Measurements from ENCODE around the gene SLC1A1.
"Not testable (repeated sequence)": the region's sequence is repeated elsewhere in the genome, so short reads cannot be mapped to it uniquely, and the experiment has no call there.

SLC1A1 gene

GRCh38 chr9:4579001-4579400 lies 88.7 kb downstream of the SLC1A1 start:
- DNase-seq (ENCODE audit: low spot score), result no peak

GRCh38 chr9:4581035-4581760 lies 90.9 kb downstream of the SLC1A1 start:
- no peak for DNase-seq (ENCODE audit: low spot score)

DNA sequence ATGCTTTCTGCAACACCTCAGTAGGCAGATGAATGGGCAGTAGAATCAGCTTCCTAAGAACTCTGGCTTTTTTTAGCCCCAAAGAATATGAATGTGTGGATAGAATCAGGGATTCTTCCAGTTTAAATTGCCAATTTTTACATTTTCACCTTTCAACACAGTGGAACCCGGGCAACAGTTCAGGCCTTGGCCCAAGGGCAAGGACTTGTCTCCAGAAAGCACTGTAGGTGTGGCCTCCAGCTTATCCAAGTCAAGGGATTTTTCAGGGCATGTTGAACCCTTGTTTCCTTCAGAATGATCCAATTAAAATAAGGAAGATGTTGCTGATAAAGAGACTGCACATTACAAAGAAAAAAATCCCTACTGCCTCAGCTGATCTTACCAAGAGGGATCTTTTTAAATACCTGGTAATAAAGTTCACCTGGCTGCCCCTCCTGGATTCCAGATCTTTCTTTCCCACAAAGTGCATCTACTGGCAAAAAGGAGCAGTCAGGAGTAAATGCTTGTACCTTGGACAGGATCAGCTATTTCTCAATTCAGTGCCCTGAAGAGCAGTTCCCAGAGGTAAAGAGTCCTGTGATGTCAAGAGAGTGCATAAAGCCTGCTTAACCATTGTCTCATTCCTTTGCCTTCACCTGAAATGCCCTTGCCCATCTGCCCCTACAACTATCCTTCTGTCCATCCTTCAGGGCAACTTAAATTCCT lies 91.7 kb downstream of the SLC1A1 start:
- DNase-seq (ENCODE audit: low spot score), result no peak

DNA sequence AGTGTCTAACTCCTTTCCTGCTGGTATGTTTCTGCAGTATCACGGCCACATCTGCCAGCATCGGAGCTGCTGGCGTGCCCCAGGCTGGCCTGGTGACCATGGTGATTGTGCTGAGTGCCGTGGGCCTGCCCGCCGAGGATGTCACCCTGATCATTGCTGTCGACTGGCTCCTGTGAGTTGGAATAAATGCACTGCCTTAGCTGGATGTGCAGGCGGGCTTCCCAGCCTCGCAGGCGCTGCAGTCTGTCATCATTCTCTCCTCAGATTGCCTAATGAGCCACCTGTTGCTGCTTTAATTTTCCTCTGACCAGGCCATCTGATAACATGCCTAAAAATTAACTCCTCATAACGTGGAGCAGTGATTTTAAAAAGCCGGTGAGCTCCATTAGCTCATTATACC lies 92.7 kb downstream of the SLC1A1 start:
- no peak for DNase-seq (ENCODE audit: low spot score)

- DNase-seq (ENCODE audit: low spot score), result no peak
These were observed 94.4 kb downstream of the SLC1A1 start for GRCh38 chr9:4584636-4585035.

DNA sequence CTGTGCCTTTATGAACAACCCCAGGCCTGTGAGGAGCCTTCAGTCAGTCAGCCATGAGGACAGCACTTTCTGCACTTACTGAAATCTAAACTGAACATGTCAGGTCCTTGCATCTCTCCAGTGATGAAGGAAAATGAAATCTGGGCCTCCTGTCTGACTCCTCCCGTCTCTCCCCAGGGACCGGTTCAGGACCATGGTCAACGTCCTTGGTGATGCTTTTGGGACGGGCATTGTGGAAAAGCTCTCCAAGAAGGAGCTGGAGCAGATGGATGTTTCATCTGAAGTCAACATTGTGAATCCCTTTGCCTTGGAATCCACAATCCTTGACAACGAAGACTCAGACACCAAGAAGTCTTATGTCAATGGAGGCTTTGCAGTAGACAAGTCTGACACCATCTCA lies 94.9 kb downstream of the SLC1A1 start:
- DNase-seq (ENCODE audit: low spot score), result no peak

DNA sequence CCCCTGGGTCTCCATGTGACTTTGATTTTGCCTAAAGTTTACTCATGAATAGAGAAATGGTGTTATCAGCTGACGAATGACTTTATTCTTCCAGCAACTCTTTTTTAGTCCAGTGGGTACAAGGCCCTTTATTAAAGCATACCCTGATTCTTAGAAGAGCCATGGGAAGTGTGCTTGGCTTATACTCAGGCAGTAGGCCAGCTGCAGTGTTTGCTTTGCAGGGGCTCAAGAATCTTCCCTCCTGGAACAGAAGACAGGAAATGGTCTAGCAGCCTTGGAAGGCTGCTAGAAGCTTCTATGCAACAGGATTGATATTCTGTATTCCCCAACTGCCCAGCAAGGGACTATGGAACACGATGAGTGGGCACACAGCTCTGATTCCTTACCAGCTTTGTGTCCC lies 98.5 kb downstream of the SLC1A1 start:
- DNase-seq (ENCODE audit: low spot score), result no peak

DNA sequence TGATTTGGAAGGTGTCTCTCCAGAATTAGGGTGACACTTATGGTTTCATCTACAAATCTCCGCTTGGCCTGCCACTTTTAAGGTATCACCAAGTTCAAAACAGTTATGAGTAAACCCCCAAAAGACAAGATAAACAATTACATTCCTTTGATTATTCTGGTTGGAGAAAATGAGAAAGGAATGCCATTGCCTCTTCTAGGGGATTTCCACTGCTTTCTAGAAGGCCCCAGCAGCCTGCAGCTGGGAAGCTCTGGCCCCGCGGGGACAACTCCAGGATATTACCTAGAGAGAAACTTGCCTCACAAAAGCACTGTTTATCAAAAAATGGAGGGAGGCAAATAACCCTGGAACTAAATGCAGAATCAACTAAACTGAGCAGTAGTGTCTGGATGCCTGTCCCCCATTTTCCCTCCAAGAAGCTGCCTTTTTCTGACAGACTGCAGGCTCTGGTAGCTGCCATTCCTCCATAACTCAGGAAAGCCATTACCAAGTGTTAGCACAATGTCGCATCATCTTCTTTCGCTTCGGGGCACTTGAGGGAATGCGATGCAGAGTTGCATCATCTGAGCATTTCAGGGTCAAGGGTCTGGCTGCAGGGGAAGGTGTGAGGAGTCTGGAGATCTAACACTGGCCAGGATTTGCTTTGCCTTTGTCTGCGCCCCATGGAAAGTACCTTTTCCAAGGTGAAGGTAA lies 100.3 kb downstream of the SLC1A1 start:
- no peak for DNase-seq (ENCODE audit: low spot score)

DNA sequence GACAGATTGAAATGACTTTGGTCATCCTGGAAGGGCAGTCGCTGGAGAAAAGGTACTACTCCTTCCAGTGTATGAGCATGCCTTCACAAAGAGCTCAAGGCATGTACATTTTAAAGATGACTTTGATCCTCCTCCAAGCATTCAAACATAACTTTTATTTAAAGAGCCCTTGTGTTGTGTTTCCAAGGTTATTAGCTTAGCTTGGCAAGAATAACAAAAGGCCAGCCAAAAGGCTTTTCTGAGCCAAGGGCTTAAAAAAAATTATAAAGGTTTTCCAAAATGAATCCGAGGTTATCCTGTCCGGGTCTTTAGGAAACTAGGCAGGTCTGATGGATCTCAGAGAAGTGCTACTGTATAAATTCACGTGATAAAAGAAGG lies 100.8 kb downstream of the SLC1A1 start:
- no peak for DNase-seq (ENCODE audit: low spot score)

GRCh38 chr9:4592295-4592694 lies 102.0 kb downstream of the SLC1A1 start:
- DNase-seq (ENCODE audit: low spot score), result no peak

DNA sequence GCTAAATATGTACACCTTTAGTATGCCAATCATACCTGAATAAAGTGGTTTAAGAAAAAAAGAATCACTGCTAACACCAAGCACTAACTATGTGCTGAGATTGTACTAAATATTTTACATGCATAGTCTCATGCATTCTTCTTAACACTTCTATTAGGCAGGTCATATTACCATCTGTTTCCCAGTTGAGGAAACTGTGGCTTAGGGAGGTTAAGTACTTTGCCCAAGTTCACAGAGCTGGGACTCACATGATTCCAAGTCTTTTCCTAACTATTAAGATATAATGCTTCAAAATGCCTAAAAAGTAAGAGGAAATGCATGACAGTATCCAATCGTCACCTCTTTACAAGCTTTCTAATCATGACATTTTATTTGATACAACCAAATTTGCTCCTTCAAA lies 102.6 kb downstream of the SLC1A1 start:
- no peak for DNase-seq (ENCODE audit: low spot score)

- no peak for DNase-seq (ENCODE audit: low spot score)
These were observed 104.3 kb downstream of the SLC1A1 start for GRCh38 chr9:4594545-4594944.

DNA sequence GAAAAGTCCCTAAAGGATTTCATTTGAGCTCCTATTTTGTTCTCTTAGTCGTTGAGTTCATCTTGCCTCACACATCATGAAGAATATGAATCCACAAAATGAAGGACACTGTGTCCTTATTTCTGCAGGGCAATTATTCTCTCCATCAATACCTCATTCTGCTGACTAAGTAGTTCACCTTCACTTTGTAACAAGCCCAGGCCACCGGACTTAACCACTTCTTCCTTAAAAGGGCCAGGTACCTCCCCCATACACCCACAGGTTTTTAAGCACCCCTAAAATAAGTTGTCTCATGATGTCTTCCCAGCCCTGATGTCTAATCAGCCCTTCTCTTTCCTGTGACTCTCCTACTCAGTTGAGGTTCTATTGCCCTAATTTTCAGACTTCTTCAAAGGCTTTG lies 104.7 kb downstream of the SLC1A1 start:
- DNase-seq (ENCODE audit: low spot score), result no peak

DNA sequence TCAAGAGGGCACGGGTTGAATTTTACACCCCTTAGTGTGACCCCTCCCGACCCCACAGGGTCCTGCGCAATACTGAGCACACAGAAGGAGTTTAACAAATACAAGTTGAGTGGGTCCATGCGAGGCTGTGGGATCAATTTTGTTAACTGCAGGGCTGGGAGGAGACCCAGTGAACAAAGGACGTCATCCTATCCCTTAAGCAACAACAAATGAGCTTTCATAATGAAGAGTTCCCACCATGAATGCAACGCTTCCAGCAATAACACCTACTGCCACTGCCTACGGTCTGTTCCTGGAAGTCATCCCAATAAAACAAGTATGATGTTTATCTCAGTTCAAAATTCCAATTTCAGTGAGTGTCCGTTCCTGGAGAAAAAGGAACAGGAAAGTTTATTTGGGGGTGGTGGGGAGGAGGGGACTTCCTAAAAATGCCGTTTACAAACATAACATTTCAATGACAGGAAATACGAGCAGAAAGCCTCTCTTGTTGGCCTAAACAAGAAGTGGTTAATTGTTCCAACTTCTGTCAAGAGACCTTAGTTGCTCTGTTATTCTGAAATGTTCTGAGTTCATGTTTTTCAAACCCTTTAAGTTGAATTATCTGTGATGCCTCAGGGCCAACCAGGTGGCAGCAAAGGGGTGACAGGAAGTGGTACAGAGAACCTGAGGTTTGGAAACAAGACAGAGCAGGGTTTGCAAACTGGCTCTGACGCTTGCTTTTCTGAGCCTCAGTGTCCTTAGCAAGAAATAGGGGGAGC lies 106.1 kb downstream of the SLC1A1 start:
- peak; percentile 39 for DNase-seq (ENCODE audit: low spot score)

DNA sequence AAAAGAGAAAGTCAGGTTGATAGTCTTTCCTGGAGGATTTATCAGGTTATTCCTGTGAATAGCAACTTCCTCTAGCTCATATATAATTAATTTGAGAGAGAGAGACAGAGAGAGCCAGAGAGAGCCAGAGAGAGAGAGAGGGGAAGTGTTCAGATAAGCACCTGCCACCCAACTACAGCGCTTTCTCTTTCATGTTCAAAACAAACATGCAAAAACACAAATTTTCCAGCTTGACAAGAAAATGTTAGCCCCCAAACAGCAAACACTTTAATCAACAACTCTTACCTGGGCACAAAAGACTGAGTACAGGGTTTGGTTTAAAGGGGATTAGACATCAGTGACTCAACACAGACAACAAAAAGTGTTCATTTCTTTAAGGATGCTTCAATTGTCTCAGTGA lies 110.1 kb downstream of the SLC1A1 start:
- DNase-seq (ENCODE audit: low spot score), result peak; percentile 6

- no peak for DNase-seq (ENCODE audit: low spot score)
These were observed 113.6 kb downstream of the SLC1A1 start for GRCh38 chr9:4603830-4604229.

- peak; percentile 90 for DNase-seq (ENCODE audit: low spot score)
These were observed 114.4 kb downstream of the SLC1A1 start for GRCh38 chr9:4604678-4605095.

GRCh38 chr9:4606033-4606432 lies 115.8 kb downstream of the SLC1A1 start:
- DNase-seq (ENCODE audit: low spot score), result not testable (repeated sequence)

DNA sequence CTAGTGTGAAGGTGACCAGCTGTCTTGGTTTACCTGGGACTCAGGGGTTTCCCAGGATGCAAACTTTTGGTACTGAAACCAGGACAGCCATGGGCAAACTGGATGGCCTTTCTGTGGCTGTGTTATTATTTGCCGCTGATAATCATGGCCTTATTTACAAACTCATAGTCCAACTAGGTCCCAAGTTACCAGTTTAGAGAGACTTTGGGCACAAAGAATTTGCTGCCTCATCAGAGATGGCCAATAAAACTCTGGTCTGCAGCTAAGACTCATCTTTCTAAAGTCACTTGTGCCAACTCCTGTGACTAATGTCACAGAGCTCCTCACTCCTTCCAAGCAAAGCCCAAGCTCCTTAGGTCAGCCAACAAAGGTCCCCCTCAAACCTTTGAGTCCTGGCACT lies 124.4 kb downstream of the SLC1A1 start:
- DNase-seq (ENCODE audit: low spot score), result no peak

GRCh38 chr9:4615251-4615650 lies 125.0 kb downstream of the SLC1A1 start:
- no peak for DNase-seq (ENCODE audit: low spot score)

DNA sequence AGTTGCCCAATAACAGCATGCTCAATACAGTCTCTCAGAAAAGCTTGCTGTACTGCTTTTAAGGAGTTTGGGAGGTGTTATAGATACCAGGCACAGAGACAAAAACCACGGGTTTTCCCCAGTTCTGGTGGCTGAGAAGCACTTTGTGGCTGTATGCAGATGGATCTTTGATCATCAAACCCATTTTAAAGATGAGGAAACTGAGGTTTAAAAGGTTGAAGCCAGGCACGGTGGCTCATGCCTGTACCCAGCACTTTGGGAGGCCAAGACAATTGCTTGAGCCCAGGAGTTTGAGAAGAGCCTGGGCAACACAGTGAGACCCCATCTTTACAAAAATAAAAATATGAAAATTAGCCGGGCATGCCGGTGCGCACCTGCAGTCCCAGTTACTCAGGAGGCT lies 125.5 kb downstream of the SLC1A1 start:
- no peak for DNase-seq (ENCODE audit: low spot score)

- no peak for DNase-seq (ENCODE audit: low spot score)
These were observed 127.5 kb downstream of the SLC1A1 start for GRCh38 chr9:4617752-4618151.

DNA sequence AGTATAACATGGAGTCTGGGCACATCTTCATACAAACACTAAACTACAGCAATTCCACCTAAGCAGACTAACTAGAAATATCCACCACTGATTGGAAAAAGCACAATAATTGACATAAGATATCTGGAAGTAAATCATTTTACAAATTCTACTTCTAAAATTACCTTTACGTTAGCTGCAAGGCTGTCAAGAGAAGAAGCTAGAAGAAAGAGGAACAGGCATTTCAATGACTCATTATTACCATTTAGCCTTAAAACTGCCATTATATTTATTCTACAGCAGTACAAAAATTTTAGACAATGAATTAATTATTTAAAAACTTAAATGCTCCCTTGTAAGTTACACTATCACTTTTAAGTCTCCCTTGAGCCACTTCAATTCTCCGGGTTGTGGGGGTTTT lies 128.4 kb downstream of the SLC1A1 start:
- no peak for DNase-seq (ENCODE audit: low spot score)
